GM19463 (cell line): Measurements from ENCODE around the gene ZCCHC14.
"Not testable (repeated sequence)": the region's sequence is repeated elsewhere in the genome, so short reads cannot be mapped to it uniquely, and the experiment has no call there.

Experiments used
- ATAC-seq: cut with Tn5 transposase; IDR thresholded peaks from one replicate; pipeline ENCODE4 v1.9.1; 2021; ENCODE audit warnings: mild to moderate bottlenecking, moderate library complexity; ENCODE audit not compliant: unreplicated experiment

Gene ZCCHC14

DNA sequence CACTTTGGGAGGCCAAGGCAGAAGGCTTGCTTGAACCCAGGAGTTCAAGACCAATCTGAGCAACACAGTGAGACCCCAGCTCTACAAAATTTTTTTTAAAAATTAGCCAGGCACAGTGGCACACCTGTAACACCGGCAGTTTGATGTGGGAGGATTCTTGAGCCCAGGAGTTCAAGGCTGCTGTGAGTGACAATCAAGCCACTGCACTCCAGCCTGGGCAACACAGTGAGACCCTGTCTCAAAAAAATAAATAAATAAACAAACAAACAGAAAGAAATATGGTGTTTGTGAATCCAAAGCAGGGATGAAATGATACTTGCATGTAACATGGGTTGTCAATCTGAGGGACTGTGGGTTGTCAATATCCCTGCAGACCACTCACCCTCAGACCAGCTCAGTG, 125.9 kb downstream of the ZCCHC14 start:
- ATAC-seq: no peak

DNA sequence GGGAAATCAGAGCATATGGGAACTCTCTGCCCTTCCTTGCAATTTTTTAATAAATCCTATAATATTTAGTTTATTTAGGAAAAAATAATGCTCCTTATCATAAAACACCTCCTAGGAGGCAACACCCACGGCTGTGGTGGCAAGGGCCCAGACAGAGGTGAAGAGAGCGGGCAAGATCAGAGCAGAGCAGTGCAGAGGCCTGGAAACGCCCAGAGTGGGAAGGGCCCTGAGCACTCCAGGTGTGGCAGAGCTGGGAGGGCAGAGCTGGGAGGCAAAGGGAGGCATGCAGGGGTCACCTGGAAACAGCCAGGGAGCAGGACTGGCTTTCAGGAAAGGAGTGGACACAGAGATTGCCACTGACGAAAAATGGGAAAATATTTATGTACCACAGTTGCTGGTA, 126.5 kb downstream of the ZCCHC14 start:
- ATAC-seq: no peak

DNA sequence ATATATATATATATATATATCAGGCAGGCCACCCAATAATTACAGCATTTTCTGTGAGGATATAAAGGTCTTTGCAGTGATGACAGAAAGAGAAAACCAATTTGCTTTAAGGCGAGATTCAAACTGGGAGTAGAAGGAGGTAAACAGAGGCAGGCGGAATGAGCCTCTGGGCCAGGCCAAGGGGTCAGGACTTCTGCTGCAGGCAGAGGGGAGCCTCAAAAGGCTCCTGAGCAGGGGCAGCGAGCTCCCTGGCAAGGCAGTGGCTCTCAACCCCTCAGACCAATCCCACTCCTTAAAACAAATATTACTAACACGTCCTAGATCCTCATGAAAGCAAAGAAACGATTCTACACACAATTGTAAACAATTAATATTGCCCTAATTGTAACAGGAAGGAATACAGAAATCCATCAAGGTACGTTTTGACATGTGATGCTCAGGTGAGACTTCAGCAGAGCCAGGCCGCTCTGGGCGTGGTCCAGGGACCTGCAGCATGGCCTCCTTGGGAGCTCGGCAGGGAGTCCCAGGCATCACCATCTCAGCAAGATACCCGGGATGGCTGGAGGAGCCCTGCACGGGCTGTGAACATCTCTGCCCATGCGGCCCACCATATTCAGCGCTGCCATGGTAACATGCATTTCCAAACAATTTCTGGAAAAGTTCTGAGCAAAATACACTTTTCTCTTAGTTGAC, 127.7 kb downstream of the ZCCHC14 start:
- ATAC-seq: no peak

DNA sequence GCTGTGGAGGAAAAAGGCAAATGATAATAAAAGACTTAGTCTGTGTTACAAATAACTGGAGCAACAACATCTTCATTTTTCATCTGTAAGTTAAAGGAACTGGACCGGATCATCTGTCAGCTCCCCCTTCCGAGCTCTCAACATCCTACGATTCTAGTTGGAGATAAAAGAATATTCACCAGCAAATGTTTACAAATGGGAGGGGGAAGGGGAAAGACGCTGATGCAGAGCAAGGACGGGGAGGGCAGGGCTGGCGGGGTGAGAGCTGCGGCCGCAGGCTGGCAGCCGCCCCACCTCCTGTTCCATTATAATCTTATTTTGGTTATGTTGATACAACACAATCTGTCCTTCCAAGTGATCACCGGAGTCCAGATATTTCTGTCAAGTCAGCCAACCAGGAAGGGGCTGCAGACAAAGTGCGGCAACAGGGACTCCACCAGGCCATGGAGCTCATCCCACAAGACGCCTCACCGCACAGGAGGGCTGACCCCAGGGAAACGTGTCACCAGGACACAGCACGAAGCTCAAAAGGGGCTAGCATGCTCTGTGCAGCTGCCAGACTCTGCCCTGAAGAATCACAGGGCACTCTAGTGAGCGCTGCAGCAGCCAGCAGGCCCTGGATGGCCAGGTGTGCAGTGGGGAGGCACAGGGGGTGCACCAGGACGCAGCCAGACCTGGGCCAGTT, 128.9 kb downstream of the ZCCHC14 start:
- ATAC-seq: no peak

DNA sequence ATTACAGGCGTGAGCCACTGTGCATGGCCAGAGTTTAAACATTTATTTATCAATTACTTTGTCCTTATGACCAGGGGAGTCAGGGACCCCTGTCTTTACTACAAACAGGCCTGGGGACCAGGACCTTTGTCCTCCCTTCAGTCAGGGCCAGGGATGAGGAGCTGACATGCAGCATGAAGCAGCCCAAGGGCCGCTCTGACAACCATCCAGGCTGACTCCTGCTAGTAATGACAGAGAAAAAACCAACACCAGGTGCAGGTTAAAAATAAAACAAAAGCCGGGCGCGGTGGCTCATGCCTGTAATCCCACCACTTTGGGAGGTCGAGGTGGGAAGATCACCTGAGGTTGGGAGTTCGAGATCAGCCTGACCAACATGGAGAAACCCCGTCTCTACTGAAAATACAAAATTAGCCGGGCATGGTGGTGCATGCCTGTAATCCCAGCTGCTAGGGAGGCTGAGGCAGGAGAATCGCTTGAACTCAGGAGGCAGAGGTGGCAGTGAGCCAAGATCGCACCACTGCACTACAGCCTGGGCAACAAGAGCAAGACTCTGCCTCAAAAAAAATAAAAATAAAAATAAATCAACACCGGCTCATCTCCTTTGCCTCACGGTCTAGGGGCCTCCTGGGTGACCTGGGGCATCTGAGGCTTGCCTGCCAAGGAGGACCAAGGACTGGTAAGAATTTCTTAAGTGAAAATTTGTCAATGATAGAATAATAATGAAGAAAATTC, 129.8 kb downstream of the ZCCHC14 start:
- not testable (repeated sequence) for ATAC-seq

DNA sequence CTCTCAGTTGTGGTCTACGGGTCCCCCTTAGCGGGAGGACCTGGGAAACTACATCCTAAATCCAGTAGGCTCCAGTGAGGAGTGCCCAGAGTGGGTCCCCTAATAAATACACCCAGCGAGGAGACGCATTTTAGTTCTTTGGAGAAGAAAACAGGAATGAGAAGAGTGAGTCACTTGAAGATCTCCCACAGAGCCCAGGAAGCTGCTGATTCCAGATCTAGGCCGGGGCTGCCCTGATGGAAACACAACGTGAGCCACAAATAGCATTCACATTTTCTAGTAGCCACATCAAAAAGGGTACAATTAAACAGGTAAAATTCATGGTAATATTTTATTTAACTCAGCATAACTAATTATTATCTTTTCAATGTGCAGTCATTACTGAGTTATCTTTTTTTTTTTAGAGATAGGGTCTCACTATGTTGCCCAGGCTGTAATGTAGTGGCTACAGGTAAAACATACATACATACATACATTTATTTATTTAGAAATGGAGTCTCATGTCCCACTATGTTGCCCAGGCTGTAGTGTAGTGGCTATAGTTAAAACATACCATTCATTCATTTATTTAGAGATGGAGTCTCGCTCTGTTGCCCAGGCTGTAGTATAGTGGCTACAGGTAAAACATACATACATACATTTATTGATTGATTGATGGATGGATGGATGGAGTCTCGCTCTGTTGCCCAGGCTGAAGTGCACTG, 130.8 kb downstream of the ZCCHC14 start:
- ATAC-seq: no peak

DNA sequence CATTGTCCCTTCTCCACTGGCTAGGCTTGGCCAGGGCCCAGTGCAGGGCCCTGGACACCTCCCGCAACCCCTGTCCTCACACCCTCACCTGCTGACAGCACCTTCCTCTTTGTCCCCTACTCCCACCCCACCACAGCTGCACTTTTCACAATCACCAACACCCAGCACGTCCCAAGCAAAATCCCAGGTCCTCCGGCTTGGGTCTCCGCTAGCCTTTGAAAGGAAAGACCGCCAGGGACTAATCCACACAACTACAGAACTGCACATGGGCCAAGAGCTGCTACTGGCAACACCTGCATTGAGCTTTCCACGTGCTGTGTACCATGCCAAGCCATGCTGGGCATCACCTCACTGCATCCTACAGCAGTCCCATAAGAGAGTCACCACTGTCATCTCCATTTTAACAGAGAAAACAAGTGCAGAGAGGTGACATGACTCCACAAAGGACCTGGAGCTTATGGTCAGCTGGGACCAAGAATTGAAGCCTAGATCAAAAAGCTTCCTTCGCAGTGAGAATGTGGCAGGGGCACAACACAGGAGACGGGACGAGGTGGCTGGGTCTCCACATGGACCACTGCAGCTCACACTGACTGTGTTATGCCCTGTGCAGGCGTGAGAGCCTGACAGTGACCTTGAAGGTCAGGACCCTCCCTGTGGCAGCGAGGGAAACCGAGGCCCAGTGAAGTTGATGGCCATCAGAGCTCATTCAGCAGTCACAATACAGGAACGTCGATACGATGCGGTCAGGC, 131.8 kb downstream of the ZCCHC14 start:
- ATAC-seq: no peak

DNA sequence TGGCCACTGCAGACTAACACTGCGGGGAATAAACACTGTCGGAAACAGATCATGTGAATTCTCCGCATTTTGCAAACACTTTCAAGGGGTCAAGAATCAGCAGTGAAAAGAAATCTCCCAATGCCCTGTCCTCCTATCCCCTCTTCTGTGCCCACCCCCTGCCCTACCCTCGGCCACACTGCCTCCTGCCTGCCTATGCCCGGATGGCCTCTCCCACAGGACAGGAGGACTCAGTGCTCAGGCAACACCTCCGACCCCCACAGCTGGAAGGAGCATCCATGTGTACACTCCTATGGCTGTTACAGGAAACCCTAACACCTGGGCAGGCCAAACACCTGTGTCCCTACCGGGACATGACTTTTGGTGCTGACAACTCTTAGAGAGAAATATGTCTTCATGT, 133.7 kb downstream of the ZCCHC14 start:
- ATAC-seq: no peak

DNA sequence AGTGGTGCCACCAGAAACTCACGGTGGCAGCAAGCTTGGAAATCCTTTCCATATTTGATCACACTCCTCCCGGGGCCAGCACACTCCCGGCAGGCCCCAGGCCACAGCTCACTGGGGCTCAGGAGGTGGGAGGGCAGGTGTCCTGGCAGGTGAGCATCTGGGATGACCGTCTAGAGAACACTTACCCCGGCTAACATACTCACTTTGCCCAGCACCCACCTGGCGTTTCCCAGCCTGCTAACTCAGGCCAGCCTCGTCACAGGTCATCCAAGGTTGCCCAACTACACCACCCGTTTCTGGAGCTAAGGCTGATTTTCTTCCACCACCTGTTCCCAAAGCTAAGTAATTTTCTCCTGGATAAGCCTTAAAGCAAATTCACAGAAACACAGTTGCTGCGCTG, 134.1 kb downstream of the ZCCHC14 start:
- ATAC-seq: no peak

DNA sequence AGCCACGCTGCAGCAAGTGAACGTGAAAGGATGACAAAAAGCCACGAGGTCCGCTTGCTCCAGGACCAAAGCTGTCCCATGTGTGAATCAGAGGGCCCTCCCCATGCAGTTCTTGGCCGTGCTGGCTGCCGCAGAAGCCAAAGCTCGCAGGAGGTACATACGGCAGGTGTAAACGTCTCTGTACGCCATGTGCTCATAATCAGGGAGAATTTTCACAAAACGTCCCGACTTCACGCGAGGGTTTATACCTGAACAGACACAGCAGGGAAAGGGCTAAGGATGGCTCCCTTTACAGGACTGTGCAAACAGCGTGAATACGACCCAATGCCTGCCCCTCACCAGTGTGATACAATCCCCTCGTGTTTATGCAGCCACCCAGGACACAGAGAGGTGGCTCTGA, 134.6 kb downstream of the ZCCHC14 start:
- ATAC-seq: no peak

DNA sequence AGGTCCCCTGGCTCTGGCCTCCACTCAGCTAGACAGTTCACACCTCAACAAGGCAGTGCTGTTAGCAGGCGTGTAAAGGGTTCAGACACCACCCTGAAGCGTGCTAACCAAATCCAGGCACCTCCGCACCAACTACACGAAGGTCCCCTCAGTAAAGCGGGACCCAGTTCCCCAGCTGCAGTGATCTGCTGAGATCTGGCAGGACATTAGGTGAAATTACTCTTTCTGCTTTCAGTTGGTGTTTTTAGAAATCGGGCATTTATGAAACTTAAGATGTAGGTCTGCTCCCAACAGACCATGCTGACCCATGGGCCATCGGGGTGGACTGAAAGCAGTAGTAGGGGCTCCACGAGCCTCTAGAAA, 136.4 kb downstream of the ZCCHC14 start:
- no peak for ATAC-seq
